Measurements from ENCODE around the gene SP140L. TPM values are rescaled to one million over a fixed set of nuclear protein-coding genes. Genes with fewer than 3 reads are reported as not detected.

The SP140L gene
- total RNA-seq, 1 donor, result 16.8 TPM

- DNase-seq (ENCODE audit: low read depth), result no peak
- no peak for TF ChIP-seq CTCF (IDR thresholded peaks at IDR 0.05; ENCODE audit: insufficient read depth, low read depth, low read length)
- H3K4me3 ChIP-seq (ENCODE audit: low read depth, low read length), result no peak overlapping the region
Observed at GRCh38 chr2:230447455-230448451, 120.8 kb downstream of the SP140L start.

GRCh38 chr2:230449901-230450467 lies 123.0 kb downstream of the SP140L start:
- no peak overlapping the region for H3K4me3 ChIP-seq (ENCODE audit: low read depth, low read length)
- DNase-seq (ENCODE audit: low read depth), result no peak
- TF ChIP-seq CTCF (IDR thresholded peaks at IDR 0.05; ENCODE audit: insufficient read depth, low read depth, low read length), result no peak

DNA sequence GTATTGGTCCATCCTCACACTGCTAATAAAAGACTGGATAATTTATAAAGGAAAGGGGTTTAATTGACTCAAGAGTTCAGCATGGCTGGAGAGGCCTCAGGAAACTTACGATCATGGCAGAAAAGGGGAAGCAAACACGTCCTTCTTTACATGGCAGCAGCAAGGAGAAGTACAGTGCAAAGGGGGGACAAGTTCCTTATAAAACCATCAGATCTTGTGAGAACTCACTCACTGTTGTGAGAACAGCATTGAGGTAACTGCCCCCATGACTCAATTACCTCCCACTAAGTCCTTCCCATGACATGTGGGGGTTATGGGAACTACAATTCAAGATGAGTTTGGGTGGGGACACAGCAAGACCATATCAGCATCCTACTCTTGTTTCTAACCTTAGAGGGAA lies 126.0 kb downstream of the SP140L start:
- no peak for DNase-seq (ENCODE audit: low read depth)
- no peak overlapping the region for H3K4me3 ChIP-seq (ENCODE audit: low read depth, low read length)
- TF ChIP-seq CTCF (IDR thresholded peaks at IDR 0.05; ENCODE audit: insufficient read depth, low read depth, low read length), result no peak

Other genes starting within 250 kb of the SP140L start
- 10.4 and 15.5 TPM in 2 replicates for gene SP110, start 107.2 kb upstream of the SP140L start, total RNA-seq
- gene SP140, start 101.5 kb upstream of the SP140L start, total RNA-seq, result 0.86 and 0.97 TPM in 2 replicates
- gene SP100, start 89.0 kb downstream of the SP140L start, total RNA-seq, result 92.1 and 119 TPM in 2 replicates